ENCODE data around the gene ECSIT.
"Not testable (repeated sequence)": the region's sequence is repeated elsewhere in the genome, so short reads cannot be mapped to it uniquely, and the experiment has no call there.

ECSIT gene

GRCh38 chr19:11499220-11499726, 29.7 kb downstream of the ECSIT start:
- DNase-seq = no peak

DNA sequence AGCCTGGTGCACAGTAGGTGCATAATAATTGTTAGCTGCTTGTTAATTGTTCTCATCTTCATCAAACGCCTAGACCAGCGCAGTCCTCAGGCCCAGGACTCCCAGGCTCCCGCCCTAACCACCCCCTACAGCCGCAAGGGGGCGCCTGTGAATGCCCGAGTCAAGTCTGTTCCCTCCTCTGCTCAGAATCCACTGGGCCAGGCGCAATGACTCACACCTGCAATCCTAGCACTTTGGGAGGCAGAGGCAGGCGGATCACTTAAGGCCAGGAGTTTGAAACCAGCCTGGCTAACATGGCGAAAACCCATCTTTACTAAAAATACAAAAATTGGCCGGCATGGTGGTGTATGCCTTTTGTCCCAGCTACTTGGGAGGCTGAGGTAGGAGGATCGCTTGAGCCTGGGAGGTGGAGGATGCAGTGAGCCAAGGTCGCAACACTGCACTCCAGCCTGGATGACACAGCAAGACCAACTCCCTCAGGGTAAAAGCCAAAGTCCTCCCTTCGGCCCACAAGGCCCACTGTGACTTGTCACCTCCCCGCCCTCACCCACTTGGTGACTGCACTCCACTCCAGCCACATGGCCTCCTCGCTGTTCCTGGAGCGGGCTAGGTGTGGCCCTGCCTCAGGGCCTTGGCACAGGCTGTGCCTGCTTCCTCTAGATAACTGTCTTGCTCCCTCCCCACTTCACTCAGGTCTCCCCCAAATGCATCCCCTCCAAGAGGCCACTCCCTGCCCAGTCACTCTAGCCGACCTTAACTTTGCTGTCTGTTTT, 32.4 kb downstream of the ECSIT start:
- DNase-seq = peak; percentile 65

GRCh38 chr19:11495885-11496284, 33.0 kb downstream of the ECSIT start:
- DNase-seq = no peak

DNA sequence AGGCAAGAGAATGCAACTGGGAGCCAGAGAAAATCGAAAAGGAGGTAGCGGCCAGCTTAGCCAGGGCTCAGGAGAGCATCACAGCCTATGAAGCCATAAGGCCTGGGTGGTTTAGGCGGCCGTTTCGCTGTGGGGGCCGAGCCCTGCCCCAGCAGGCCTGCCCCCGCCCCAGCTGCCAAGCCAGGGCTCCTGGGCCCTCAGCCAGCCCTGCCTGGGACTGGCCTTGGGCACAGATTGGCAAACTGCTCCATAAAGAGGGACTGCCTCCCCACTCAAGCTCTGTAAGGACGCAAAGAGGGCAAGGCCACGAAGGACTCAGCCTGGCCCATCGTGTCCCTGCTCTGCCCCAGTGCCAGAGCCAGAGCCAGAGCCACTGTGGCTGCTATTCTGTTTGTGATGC, 33.5 kb downstream of the ECSIT start:
- DNase-seq = no peak

GRCh38 chr19:11494634-11495285, 34.2 kb downstream of the ECSIT start:
- DNase-seq = no peak

DNA sequence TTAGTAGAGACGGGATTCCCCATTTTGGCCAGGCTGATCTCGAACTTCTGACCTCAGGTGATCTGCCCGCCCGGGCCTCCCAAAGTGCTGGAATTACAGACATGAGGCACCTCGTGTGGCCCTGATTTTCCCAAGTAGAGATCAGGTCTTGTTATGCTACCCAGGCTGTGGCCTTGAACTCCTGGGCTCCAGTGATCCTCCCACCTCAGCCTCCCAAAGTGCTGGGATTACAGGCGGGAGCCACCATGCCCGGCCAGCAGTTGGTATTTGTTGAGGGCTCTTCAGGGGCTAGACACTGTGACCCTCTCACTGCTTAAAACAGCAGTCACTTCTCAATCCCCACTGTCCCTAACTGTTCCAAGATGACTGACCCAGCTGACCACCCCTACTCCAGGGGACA, 39.6 kb downstream of the ECSIT start:
- DNase-seq = no peak

GRCh38 chr19:11486661-11487503, 42.1 kb downstream of the ECSIT start:
- DNase-seq = no peak

DNA sequence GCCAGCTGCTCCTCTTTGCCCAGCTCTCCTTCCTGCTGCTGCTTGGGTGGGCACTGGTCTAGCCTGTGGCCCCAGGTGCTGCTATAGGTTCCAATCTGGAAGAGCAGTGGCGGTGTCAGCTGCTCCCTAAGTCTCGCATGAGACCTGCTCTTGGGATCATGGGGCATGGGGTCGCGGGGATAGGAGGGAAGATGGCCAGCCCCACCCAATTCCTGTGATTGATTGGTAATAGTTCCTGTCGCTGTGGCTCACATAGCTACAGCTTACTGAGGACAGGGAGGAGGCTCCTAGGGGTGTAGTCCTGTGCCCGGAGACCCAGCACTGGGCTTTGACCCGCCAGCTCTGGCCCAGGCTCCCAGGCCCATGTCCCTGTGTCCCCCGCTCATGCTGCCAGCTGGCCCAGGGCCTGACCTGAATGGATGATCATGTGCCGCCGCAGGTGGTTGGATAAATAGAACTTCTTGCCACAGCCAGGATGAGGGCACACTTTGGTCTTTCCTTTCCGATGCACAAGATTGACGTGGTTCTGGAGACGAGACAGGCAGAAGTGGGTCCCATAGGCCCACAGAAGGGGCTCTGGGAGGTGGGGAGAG, 43.6 kb downstream of the ECSIT start:
- DNase-seq = no peak

DNA sequence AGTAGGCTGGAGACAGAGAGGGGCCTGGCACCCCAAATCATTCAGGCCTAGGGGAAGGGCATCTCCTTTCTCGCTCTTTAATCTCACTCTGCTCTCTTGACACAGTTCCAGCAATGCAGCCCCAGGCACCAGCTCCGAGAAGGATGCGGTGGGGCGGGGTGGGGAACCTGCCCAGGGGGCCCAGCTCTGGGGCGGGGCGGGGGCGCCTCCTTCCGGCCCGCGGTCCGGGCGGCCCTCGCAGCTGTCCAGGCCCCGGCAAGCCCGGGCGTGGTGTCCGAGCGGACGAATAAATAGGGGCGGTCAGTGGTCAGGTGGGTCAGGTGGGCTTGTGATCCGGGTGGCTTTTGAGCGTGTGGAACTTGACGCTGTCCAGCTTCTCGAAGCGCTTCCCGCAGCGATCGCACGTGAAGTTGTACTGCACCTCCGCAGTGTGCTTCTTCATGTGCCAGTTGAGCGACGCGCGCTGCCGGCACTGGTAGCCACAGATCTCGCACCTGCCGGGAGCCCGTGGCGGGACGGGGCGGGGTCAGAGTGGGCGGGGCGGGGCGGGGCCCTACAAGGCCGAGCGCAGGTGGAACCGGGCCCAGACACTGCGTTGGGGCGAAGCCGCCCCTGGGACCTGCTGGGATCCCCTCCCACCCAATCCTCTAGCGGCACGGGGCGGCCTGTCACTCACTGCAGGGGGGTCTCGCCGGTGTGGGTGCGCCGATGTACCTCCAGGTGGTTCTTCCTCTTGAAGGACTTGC, 45.4 kb downstream of the ECSIT start:
- DNase-seq = no peak

- peak; percentile 80 for DNase-seq
Observed at GRCh38 chr19:11482384-11483050, 46.4 kb downstream of the ECSIT start.

DNA sequence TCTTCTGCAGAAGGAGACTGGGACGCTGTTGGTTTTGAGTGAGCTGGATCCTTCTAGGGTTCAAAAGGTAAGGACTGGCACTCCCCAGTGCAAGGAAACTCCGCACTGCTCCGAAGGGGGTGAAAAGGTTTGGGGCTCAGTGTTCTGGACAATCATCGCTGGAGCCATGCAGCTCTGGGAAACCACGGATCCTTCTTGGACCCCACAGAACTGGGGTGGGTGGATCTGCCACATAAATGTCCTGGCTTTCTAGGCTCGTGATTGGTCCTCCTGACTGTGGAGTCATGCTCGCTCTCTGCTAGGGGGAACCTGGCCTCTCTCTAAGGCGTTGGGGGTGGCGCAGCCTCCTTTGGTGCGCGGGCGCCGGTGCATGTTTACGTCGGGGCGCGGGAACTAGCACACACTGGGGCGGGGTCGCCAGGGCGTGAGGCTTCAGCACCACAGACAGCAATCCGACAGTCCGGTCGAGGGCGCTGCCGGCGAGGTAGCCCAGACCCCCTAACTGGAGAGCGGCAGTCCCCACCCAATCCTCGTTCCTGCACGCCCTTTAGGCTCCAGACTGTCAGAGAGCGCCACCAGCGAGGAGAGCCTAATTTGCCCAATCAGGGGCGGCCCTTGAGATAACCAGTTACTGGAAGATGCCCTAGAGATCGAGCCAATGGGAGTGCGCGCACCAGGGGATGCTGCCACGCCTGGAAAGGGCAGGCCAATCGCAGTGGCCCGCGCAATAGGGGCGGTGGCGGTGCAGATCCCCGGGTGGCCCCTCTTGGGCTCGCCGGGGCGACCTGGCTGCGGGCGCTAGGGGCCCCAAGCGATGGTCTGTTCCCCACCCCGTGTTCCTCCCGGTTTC, 47.2 kb downstream of the ECSIT start:
- DNase-seq = peak; percentile 63

DNA sequence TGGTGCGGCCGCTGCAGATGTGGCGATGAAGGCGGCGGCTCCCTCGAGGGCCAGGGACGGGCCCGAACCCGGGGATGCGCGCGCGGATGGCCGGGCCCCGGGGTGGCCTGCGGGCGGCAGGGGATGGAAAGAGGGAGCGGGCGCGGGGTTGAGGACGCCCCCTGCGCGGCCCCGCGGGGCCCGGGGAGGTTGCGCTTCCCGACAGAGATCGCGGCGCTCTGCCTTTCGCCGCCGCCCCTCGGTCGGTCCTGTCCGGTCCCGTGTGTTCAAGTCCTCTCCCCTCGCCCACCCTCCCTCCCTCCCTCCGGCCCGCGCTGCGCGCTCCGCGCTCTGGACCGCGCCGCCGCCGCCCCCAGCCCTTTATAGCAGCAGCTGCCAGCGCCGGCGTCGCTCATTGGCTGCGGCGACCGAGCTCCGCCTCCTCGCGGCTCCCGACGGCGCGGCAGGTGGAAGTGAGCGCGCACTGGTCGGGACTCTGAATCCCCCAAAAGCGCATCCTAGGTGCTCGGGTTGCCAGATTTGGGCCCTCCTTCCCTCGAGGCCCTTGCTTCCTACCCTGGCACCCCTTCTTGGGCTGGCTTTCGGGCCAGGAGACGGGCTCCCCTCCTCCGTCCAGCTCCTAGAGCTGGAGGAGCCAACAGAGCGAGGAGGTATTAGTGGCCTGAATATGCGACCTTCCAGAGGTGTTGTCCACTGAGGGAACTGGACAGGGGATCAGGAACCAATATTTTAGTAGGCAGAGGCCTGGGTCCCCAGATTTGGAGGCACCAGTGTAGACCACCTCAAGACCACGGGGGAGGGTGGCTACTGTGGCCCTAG, 48.0 kb downstream of the ECSIT start, which contains the start of gene ELAVL3:
TSS of gene ELAVL3 (minus strand) at position 332 of the 819 bp plus-strand sequence. CDS start 438 bp downstream, outside the sequence.
- DNase-seq = peak; percentile 23

DNA sequence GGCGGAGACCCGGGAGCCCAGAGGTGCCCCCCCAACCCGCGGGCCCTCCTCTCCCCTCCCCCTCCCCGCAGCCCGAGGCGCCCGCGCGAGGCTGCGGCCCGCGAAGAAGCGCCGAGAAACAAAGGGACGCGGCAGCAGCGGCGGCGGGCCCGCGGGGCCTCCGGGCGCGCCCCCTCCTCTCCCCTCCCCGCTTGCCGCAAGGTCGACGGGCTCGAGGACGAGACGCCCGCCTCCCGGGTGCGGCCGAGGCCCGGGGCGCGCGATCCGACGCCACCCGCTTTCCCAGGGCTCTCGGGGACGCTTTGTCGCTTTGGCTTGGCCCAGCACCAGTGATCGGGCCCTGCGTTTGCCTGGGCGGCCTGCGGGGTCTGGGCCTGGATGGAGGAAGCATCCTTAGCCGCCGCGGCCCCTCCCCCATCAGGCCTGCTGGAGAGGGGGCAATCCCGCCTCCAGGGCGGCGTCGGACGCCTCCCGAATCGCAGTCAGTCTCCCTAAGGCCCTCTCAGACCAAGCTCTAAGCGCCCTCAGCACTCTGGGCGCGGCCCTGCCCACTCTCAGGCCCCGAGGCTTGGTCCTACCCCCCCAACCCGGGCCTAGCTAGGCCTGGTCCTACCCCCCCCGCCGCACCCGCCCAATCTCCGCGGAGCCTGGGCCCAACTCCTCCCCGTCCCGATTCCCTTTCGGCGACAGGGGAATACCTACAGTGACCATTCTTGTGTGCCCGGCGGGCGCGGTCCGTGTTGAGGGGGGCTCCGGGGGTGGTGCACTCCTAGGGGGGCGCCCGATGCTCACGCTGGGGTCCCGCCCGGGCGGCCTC, 48.8 kb downstream of the ECSIT start:
- peak; percentile 23 for DNase-seq

DNA sequence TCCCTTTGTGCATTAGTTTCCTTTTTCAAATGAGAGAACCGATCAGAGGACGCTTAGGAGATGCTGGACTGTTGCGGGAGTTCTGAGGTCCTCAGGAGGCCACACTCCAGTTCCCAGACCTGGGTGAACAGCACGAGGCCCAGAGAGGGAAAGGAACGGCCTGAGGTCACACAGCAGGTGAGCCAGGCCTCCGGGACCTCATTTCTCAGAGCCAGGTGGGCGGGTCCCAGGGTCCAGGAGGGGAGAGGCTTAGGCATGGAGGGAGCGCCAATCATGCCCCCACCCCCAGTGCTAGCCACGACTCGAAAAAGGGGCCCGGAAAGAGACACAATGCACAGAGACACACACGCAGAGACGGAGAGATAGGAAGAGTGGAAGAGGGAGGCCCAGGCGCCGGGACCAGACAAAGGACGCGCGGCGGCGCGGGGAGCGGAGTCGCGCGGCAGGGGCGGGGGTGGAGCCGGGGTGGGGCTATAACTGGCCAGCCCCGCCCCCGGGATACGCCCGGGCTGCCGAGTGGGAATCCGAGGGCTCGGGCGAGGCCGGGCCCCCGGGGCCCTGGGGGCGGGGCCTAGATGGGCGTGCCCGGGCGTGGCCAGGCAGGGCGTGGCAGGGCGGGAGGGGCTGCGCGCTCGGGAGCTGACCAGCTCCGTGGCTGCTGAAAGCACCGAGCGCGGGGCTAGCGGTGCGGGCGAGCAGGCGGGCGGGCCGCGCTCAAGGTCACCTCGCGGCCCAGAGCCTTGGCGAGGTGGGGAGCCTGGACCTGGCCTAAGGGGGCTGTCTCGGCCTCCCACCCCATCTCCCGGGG, 49.6 kb downstream of the ECSIT start:
- DNase-seq = no peak

DNA sequence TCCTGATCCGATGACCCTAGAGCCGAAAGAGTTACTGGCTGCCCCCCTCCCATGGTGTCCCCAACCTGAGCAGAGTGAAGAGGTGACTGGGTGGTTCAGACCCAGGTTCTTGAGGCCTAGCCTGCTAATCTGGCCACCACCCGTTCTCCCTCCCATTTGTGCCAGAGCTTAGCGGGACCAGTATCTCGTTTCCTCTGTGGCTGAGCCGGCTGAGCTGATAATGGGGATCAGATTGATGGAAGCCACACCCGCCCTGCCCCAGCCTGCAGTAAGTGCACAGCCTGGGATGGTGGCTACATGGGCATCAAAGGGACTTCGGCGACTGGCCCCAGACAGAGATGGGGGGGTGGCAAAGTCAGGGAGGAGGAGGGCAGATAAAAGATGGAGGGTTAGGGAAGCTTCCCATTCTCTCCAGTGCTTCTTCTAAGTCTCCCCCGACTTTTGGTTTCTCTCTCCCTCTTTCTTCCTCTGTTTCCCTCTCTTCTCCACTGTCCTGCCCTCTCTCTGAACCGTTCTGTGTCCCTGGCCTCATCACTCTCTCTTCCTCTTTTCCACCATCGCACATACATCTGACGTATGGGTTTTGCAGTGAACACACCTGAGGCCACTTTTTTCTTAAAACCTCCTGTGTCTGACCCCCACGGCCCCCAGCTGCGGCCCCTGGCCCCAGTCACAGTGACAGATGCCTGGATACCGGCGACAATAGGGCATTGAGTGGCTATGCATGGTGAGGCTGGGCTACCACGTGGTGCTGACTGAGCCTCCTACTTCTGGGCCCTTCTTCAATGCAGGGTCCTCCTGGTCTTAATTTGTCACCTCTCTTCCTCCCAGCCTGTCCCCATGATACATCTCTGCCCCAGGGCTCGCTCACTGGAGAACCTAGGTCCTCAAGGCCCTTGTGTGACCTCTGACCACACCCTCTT, 50.5 kb downstream of the ECSIT start:
- DNase-seq = no peak

GRCh38 chr19:11475861-11476260, 53.1 kb downstream of the ECSIT start:
- no peak for DNase-seq

GRCh38 chr19:11475343-11475742, 53.6 kb downstream of the ECSIT start:
- DNase-seq = not testable (repeated sequence)
